Pancreas (tissue), 10 donors: Measurements from ENCODE around the gene KRT15. TPM values are rescaled to one million over a fixed set of nuclear protein-coding genes. Genes with fewer than 3 reads are reported as not detected.
A peak's percentile ranks its signal among the peaks of the same experiment; 100 is the strongest.

Experiments
- ATAC-seq, 4 donors: fragments of 200-7000 bp; cut with Tn5 transposase; one replicate each; pipeline versions ENCODE4 v1.8.0 to v1.9.1; 2020; ENCODE audit warnings: mild to moderate bottlenecking in 4 of 4, moderate library complexity in 4 of 4
- DNase-seq, 6 donors: peaks; one replicate each; pipeline ENCODE4 v3.0.0-alpha.2; 2020
- FAIRE-seq: peaks from 2 replicates; lab custom pipeline; 2012; peaks lifted over from hg19 to GRCh38; lab: Jason Lieb, UNC
- H3K27ac ChIP-seq, 4 donors: fragments of 200-600 bp; sonication (generic); 1 replicate in 3 of 4; 2 replicates in 1 of 4; pipeline versions ENCODE4 v1.5.0 to v1.8.0; 2020
- H3K27me3 ChIP-seq, 4 donors: fragments of 200-600 bp; one replicate each; pipeline ENCODE4 v1.8.0; 2021
- H3K36me3 ChIP-seq, 3 donors: fragments of 200-600 bp; sonication (generic) in 1 of 3; one replicate each; pipeline versions ENCODE4 v1.5.0 to v1.8.0; 2020 to 2021
- H3K4me1 ChIP-seq, 3 donors: fragments of 200-600 bp; one replicate each; pipeline ENCODE4 v1.8.0; 2021
- H3K4me3 ChIP-seq, 4 donors: fragments of 200-600 bp; sonication (generic) in 2 of 4; one replicate each; pipeline versions ENCODE4 v1.5.0 to v1.8.0; 2020 to 2021
- H3K9me3 ChIP-seq, 4 donors: fragments of 200-600 bp; one replicate each; pipeline ENCODE4 v1.8.0; 2021
- WGBS, 2 donors: extraction: QIAGEN DNeasy Blood & Tissue Kit; methylation state at CpG; one replicate each; pipeline ENCODE4 v1.1.7; 2013; 5-methylcytosine and 5-hydroxymethylcytosine counted together
- intact Hi-C, 3 donors: fragments of 100-400 bp; cut with DNase I; formaldehyde crosslinking; loops; one replicate each; pipeline versions ENCODE4 v1.11.1 to v1.14.2; 2022
- polyA plus RNA-seq, 2 donors: library from polyadenylated mRNA; stranded (reverse); fragments of 200-250 nt; gene quantifications; one replicate each; pipeline ENCODE4 v1.2.3, GENCODE V29; 2013
- total RNA-seq, 6 donors: library from RNA; stranded (reverse); fragmentation: NEBNext Ultra II Directional in 4 of 6; extraction: Animal tissue kit (Norgen Biotek cat#: 25700) in 4 of 6; gene quantifications; one replicate each; pipeline versions ENCODE4 v1.2.1 to v1.2.4, GENCODE V29; 2021 to 2023
- TF ChIP-seq, protein P1 (sequence below), 4 donors: fragments of 200-600 bp; sonication (generic) in 3 of 4; IDR thresholded peaks; one replicate each; pipeline versions ENCODE4 v1.5.0 to v1.8.0; 2021; ENCODE audit warnings: antibody characterized with exemption in 4 of 4
- donor health status: healthy with polysubstance abuse.
- donor health status: DM: no; HTN: no; CAD: no; lungs with moderate emphysema.
- donor health status: DM: no; HTN: no; CAD: no.
- donor health status: control.
- donor health status: control.
- donor health status: Bipolar disorder and iron deficiency.
- donor health status: DM: yes; HTN: yes; CAD: no.
- donor health status: DM: no; HTN: no; CAD: no.
- donor health status: DM: no; HTN: no; CAD: no.
- donor health status: DM: yes; HTN: yes; CAD: no.

The KRT15 gene
- total and polyA plus RNA-seq, 8 donors, result 0.20 to 1.4 (median 0.78) TPM

DNA sequence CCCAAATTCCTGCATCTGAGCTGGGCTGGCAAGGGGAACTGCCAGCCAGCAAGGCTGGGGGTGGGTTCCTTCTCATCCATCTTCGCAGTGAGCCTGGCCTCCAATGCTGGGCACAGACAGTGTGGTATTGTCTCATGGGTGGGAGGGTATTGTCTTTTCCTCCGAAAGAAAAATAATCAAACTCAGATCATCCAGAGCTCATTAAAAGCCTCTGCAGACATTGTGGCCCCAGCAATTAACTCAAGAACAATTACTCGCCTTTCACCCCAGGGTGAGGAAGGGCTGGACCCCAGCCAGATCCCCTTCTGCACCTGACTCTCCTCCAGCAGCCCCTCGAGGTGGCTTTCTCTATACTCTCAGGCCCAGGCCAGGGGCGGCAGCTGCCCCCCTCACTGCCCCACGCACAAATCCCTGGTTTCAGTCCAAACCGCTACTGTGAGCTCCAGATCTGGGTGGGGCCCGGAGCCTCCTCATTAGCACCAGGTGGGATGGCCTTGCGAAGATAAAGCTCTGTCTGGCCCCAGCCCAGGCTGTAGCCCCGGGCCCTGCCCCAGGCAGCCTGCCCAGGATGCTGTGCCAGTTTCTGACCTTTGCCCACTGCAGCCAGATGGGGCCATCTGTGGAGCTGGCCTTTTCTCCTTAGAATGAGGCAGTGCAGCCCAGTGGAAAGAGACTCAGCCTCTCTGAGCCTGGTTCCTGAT is 2.3 kb upstream of the KRT15 start:
- no peak overlapping the region for H3K4me3 ChIP-seq
- no peaks in the 10 kb centered on the region for H3K27me3 ChIP-seq
- intact Hi-C loops, result loop anchor here in 1 of 3 donors (10.0 kb wide), 1 partner anchor 616 kb away; no protein-coding TSS in a partner anchor
- H3K36me3 ChIP-seq, result no peaks in the 10 kb centered on the region
- peaks cover 0 to 6% (median 4%) of the 10 kb centered on the region in 3 donors for H3K4me1 ChIP-seq
- peak overlapping the region; percentile 30 to 63 (median 43) for H3K27ac ChIP-seq
- FAIRE-seq (no peak), DNase-seq (peak in 1 of 6 donors; percentile 42), ATAC-seq (peak in 2 of 4 donors; percentile 6 to 9)
- 53 to 54% methylated on average over 10 of the region's 10 CpGs for WGBS, 2 donors
- TF ChIP-seq, protein P1, sequence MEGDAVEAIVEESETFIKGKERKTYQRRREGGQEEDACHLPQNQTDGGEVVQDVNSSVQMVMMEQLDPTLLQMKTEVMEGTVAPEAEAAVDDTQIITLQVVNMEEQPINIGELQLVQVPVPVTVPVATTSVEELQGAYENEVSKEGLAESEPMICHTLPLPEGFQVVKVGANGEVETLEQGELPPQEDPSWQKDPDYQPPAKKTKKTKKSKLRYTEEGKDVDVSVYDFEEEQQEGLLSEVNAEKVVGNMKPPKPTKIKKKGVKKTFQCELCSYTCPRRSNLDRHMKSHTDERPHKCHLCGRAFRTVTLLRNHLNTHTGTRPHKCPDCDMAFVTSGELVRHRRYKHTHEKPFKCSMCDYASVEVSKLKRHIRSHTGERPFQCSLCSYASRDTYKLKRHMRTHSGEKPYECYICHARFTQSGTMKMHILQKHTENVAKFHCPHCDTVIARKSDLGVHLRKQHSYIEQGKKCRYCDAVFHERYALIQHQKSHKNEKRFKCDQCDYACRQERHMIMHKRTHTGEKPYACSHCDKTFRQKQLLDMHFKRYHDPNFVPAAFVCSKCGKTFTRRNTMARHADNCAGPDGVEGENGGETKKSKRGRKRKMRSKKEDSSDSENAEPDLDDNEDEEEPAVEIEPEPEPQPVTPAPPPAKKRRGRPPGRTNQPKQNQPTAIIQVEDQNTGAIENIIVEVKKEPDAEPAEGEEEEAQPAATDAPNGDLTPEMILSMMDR (IDR thresholded peaks at IDR 0.05), result no peak
- no peaks in the 10 kb centered on the region for H3K9me3 ChIP-seq

DNA sequence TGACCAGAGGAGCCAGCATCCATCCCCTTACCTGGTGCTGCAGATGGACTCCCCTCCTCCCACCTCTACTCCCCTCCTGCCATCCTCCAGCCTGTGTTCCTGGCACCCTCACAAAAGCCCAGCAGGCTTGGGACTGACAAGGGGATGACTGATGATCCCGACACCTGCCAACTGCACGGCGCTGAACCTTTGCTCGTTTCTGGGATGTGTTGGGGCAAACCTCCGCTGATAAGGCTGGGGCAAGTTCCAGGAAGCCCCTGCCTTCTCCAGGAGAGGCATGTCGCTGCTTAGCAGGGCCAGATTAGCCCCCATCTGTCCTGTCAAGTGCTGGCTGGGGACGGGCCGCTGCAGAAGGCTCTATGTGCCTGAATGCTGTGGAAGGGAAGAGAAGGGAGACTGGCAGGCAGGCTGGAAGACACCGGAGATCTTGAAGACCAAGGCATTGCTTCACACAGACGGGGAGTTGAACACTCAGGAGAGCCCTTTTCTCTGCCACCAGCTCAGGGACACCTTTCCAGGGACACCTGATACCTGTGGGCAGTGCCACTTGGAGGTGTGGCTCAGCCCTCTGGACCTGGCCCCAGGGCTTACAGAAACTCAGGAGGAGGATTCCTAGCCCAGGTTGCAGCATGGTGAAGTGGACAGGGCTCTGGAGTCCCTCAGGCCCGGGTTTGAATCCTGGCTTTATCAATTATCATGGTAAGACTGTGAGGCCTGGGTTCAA is 973 bp upstream of the KRT15 start:
- ATAC-seq (peak; percentile 13 to 68 (median 52)), DNase-seq (peak in 4 of 6 donors; percentile 36 to 67 (median 60)), FAIRE-seq (no peak)
- H3K36me3 ChIP-seq, result no peaks in the 10 kb centered on the region
- peak overlapping the region in 3 of 4 donors; percentile 10 to 67 (median 30) for H3K27ac ChIP-seq
- H3K4me1 ChIP-seq, result peaks cover 0 to 6% (median 4%) of the 10 kb centered on the region in 3 donors
- H3K9me3 ChIP-seq, result no peaks in the 10 kb centered on the region
- no peak overlapping the region for H3K4me3 ChIP-seq
- no peaks in the 10 kb centered on the region for H3K27me3 ChIP-seq
- WGBS, 2 donors, result 20 to 22% methylated on average over 10 to 11 of the region's 11 CpGs
- intact Hi-C loops, result loop anchor here in 1 of 3 donors (10.0 kb wide), 1 partner anchor 615 kb away; no protein-coding TSS in a partner anchor
- TF ChIP-seq, protein P1 (IDR thresholded peaks at IDR 0.05), result no peak

DNA sequence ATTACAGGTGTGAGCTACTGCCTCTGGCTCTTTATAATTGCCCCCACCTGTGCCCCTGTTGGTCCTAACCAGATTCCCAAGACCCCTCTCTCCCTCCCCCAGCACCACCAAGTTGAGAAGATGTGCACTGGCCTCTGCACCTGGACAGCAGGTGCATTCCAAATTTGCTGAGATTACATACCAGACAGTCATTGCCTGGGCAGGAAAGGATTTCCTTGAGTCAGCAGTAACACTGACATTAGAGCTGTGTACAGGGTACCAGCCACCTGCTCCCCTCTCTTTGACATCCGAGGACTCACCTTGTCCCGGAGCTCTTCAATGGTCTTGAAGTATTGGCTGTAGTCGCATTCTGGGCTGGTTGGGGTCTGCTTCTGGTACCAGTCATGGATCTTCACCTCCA is 659 bp downstream of the KRT15 start:
- ATAC-seq (no peak), FAIRE-seq (no peak), DNase-seq (no peak)
- H3K27ac ChIP-seq, result no peak overlapping the region
- H3K4me3 ChIP-seq, result no peak overlapping the region
- peaks cover 0 to 6% (median 4%) of the 10 kb centered on the region in 3 donors for H3K4me1 ChIP-seq
- H3K36me3 ChIP-seq, result no peaks in the 10 kb centered on the region
- TF ChIP-seq, protein P1 (IDR thresholded peaks at IDR 0.05), result no peak
- H3K27me3 ChIP-seq, result no peaks in the 10 kb centered on the region
- intact Hi-C loops, result no loop called here
- WGBS, 2 donors, result 65 to 86% methylated on average over 3 of the region's 3 CpGs
- H3K9me3 ChIP-seq, result no peaks in the 10 kb centered on the region

DNA sequence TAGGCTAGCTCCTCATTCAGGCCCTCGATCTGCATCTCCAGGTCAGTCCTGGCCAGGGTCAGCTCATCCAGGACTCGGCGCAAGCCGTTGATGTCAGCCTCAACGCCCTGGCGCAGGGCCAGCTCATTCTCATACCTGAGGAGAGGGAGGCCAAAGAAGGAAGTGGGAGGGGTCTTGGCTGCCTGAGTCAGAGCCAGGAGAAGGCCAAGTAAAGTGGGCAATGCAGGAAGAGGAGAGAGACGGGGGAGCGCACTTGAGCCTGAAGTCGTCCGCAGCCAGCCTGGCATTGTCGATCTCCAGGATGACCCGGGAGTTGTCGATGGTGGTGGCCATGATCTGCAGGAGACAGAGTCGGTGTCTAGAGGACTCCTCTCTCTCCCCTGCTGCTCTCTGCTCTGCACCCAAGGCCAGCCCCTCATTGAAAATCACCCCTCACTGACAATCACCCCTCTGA is 1.8 kb downstream of the KRT15 start:
- FAIRE-seq (no peak), ATAC-seq (no peak), DNase-seq (no peak)
- H3K9me3 ChIP-seq, result no peaks in the 10 kb centered on the region
- no peak overlapping the region for H3K27ac ChIP-seq
- intact Hi-C loops, result no loop called here
- H3K4me1 ChIP-seq, result peaks cover 0 to 6% (median 4%) of the 10 kb centered on the region in 3 donors
- no peak overlapping the region for H3K4me3 ChIP-seq
- H3K27me3 ChIP-seq, result no peaks in the 10 kb centered on the region
- no peaks in the 10 kb centered on the region for H3K36me3 ChIP-seq
- TF ChIP-seq, protein P1 (IDR thresholded peaks at IDR 0.05), result no peak
- 74 to 77% methylated on average over 14 of the region's 14 CpGs for WGBS, 2 donors
